Endothelial cell of hepatic sinusoid (primary cell): ENCODE measurements around the gene MTHFSD.
"Not testable (repeated sequence)": the region's sequence is repeated elsewhere in the genome, so short reads cannot be mapped to it uniquely, and the experiment has no call there.

Experiments used
- in situ Hi-C: cut with HindIII; loops from 2 replicates; pipeline ENCODE4 v1.10.0; 2017; ENCODE audit warnings: low sequenced_read_pairs

MTHFSD gene, protein sequence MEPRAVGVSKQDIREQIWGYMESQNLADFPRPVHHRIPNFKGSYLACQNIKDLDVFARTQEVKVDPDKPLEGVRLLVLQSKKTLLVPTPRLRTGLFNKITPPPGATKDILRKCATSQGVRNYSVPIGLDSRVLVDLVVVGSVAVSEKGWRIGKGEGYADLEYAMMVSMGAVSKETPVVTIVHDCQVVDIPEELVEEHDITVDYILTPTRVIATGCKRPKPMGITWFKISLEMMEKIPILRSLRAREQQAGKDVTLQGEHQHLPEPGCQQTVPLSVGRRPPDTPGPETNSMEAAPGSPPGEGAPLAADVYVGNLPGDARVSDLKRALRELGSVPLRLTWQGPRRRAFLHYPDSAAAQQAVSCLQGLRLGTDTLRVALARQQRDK

DNA sequence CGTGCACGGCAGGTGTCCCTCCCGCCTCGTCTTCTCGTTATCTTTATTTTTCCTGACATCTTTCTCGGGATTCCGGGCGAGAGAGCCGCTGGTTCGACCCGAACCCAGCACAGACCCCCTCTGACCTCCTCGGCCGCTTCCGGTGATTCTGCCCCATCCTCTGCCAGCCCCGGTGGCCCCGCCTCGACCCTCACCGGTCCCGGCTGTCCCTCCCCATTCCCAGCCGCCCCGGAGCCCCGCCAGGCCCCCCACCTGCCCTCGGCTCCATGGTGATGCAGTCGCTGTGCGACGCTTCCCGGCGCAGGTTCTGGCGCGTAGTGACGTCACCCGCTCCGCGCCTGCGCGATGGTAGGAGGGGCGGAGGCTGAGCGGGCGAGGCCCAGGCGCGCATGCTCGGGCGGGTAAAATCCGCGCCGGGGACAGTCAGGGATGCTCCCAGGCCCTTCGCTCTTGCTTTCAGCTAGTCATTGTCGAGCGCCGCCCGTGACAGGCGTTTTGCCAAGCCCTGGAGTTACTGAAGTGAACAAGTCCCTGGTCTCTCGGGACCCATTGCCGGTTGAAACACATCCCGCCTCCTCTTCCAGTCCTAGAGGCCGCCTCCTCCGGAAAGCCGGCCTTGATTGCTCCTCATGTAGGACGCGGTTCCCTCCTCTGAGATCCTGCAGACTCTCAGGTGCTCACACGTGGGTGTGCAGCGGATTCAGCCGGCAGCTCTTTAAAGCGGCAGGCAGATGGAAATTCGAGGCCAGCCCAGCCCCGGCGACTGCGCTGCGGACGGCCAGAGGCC, at the start of gene MTHFSD:
Gene MTHFSD, minus strand, starts transcription at position 319 of the 787 bp plus-strand sequence. Its CDS starts 51 bp downstream, at position 268.
- in situ Hi-C loops: loop anchor here (25.0 kb wide), 1 partner anchor 707 kb away; no protein-coding TSS in a partner anchor

DNA sequence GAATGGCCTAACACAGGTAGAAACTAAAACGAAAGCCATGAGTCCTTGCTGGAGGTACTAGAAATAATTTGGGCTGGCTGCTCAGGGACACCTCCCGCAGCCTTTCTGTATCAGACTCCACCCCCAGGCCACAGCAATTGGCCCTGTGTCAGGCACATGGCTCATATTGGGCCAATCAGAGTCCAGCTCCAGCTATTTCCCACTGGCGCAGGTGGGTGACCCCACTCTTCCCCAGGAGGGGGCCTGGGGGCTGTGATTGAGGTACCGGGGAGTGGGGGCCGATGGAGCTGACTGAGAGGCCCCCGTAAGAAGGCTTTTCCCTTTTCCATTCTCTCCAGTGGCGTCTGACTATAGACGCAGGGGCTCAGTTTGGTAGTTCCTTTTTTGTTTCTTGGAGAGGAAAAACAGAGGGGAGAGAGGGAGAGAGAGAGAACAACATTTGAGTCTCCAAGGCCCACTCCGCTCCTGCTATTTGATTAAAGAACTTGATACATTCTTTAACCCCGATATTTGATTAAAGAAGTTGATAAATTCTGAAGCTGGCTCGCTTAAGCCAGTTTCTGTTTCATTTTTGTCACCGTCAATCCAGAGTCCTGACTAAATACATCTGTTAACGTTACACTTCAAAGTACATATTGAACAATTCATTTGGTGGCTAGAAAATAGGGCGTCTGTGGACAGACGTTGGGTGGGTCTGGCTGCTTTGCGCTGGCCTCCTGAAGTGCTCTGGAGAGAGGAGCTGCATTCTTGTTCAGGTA, 49.6 kb upstream of the MTHFSD start:
- in situ Hi-C loops: no loop called here

DNA sequence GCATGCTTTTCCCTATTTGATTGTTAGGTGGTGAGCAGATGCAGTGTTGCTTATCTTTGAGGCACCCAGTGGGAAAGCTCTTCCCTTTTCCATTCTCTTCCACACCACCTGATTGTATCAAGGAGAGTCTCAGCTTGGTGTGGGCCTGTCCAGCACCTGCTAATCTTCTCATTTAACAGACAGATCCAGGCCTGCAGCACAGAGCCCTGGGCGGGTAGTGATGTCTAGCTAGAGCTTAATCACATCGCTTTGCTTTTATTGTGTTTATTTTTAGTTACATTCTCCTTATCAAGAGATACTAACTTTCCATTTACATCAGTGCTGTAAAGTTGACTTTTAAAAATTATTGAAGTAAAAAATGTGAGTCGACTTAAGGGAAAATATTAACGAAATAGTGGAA, 47.5 kb upstream of the MTHFSD start:
- in situ Hi-C loops: no loop called here

DNA sequence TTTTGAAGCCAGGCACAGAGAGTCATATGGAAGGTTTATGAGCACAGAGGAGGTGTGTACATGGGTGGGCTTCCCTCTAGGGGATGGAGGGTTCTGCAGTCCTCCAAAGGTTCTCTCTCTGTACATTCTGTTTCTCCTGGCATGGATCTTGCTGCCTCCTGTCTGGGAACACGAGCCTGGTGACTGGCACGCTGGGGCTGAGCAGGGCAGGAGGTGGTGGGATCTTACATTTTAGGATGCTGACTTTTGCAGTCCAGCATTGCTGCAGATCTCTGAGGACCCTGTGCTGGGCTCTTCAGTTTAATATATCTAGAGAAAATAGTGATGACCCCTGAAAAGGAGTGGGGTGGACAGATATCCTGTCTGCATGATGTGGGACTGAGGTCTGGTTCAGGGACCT, 46.3 kb upstream of the MTHFSD start:
- in situ Hi-C loops: no loop called here

DNA sequence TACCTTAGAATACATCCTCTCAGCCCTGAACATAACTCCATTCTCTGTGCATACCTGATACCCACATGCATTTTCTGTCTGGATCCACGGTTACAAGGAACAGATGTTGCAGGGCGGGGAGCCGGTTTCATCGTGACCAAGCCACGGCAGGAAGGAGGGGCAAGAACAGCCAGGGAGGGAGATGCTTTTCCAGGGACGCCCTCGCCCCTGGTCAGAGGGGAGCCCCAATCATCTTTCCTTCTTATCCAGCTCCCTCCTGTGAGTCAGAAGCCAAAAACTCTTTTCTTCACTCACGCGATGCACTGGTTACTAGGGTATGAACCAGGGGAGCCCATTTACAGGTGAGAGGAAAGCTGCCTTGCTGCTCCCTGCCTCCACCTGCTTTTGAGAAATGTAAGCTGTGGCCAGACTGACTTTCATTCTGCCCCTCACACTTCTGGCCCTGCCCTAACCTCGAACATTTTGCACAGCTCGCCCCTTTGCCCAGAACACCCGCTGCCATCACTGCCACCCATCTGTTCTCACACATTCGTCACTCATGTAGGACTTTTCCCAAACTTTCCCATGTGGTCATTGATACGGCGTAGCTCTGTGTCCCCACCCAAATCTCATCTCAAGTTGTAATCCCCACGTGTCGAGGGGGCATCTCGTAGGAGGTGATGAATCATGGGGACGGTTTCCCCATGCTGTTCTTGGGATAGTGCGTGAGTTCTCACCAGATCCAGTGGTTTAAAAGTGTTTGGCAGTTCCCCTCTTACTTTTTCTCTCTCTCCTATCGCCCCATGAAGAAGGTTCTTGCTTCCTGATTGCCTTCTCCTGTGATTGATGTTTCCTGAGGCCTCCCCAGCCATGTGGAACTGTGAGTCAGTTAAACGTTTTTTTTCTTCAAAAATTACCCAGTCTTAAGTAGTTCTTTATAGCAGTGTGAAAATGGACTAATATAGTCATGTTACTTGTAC, 43.9 kb upstream of the MTHFSD start:
- in situ Hi-C loops: no loop called here

DNA sequence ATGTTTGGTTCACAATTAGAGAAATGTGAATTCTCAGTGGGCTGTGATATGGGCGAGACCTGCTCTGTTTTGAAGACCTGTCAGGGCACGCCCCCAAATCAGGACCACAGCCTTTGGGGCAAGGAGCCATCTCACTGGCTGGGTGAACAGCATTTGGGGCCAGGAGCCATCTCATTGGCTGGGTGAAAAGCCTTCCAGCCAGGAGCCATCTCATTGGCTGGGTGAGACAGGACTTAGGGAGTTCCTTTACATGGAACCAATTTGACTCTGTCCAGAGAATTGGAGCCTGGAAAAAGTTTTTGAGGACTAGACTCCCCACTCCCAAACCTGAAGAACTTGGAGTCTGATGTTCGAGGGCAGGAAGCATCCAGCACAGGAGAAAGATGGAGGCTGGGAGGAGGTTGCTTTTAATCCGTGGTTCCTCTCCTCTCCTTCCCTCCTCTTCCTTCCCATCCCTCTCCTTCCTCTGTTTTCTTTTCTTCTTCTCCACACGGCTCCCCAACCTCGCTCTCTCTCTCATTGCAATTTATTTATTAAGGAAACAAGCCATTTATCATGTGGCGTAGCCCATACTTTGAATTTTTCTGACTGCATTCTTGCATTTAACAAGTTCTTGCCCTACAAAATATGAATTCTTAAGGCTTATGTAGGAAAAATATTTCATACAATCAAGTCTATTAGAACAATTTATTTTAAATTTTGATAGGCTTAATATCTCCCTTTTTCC, 43.0 kb upstream of the MTHFSD start:
- in situ Hi-C loops: no loop called here

DNA sequence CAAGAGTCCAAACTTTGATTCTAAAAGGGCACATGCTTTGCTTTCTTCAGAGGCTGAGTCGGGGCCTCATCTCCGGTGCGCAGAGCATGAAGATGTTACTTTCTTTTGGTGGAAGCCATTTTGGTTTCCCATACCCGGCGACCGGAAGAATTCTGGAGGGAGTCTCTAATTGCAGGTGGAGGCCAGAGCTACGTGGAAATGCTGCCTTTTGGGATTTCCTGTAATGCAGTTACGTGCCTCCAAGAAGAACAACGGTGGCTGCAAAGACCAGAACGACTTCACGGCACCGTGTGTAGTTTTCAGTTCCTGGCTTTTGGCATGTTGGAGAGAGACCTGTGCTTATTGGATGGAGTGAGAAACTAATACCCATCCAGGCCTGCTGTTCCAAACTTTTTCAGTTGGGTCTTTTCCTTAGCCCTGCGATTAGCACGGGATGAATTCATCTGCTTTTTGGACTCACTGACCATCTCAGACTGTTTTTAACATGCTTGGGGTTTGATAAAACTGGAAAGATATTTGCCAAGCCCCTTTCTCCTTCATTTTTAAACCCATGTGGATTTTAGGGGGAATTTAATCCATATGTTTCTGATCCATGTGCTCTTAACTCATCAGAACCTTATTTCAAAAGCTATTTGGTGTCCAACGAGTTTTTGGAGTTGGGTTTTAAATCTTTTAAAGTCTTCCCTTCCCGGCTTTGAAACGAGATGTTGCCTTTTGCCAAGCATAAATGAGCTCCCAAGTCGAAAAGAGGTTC, 42.3 kb upstream of the MTHFSD start:
- in situ Hi-C loops: no loop called here

DNA sequence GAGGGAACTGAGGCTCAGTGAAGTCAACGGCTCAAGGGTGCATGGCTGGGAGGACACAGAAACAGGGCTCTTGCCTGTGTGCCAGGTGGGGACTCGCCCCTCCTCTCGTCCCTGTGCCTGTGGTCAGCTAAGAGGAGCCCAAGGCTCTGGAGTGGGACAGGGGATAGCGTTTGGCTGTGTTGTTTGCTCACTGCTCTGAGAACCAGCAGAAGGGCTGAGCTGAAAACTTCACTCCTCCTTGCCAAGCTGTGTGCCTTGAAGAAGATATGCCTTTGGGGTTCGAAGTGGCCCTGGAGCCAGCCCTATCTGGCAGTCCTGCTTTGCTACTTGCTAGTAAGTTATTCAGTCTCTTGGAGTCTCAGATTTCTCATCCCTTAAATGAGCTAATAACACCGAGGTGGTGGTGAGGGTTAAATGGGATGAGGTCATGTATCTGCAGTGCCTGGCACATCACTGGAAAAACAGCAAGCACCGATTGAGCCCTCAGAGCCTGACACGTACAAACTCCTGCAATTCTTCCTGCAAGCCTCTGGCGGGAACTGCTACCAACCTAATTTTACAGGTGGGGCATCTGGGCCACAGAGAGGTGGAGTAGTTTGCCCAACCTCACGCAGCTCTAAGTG, 41.1 kb upstream of the MTHFSD start:
- in situ Hi-C loops: no loop called here

DNA sequence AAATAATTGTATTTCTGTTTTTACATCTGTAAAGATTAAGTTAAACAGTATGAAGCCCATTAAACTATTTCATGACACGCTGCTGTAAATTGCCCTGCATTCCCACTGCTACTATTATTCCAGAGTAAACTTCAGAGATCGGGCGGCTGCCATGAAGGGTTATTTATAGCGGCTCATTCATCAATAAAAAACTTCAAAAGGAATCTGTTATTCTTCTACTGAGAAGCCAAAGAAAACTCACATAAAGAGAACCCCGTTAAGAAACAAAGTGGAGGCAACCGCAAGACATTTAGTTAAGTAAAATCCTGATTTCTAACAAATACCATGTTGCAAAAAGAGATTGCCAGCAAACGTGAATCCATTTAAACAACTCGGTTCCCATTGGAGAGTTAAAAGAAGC, 39.7 kb upstream of the MTHFSD start:
- in situ Hi-C loops: no loop called here

DNA sequence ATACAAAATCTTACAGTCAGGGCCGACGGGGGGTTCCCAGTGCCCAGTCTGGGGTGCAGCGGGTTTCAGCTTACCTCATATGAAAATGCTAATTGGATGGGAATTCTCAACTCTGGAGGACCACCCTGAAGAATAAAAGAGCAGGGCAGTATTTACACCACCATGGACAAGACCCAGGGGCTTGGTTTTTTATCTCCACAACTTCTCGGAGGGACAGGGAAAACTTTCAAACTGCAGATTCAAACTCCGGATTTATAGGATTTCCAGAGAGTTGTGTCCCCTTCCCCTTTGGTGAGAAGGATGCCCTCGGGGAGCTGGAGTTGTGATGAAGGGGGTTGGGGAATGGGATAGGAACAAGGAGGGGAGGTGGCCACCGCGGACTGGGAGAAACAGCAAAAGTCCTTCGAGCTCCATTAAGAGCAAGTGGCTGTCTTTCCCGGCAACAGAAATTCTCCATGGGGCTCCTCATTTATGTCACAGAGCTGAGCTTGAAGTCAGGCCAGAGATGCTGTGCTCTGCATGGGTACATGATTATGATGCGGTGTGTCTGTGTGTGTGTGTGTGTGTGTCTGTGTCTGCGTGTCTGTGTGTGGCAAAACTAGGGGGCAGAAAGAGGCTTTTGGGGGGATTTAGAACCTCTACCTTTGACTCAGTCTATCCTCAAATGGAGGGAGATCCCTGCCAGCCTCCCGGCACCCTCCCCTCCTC, 39.0 kb upstream of the MTHFSD start:
- in situ Hi-C loops: no loop called here

DNA sequence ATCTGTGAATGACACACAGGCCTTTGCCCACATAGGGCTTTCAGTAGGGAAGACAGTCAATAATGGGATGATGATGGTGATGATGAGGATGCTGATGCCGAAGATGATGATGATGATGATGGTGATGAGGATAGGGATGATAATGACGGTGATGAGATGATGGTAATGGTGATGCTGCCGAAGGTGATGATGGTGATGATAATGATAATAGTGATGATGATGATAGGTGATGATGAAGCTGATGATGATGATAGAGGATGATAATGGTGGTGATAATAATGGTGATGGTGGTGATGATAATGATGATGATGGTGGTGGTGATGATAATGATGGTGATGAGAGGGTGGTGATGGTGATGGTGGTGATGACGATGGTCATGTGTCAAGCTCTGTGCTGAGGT, 36.2 kb upstream of the MTHFSD start:
- in situ Hi-C loops: no loop called here

DNA sequence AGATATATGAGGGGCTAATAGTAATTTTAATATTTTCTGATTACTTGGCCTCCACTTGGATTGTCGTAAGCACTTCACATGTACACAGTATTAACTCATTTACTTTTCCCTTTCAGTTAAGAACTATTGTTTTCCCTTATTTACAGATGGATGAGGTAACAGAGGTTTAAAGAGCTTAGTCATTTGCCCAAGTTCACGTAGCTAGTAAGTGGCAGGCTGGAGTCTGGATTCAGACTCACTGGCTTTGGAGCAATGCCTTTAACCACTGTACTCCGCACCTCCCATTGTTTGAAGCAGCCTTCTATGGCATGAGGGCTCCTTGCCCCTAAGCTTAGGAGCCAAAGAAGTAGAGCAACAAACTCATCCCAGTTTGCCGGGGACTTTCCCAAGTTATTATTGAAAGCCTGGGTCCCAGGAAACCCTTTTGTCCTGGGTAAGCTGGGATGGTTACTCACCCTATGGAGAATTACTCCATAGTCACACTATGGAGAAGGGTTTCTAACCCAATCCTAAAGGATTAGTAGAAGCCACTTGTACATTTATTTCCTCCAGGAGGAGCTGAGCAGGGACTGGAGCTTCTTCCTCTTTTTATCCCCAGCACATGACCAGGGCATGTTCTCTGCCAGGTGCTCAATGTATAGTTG, 35.6 kb upstream of the MTHFSD start:
- in situ Hi-C loops: no loop called here

DNA sequence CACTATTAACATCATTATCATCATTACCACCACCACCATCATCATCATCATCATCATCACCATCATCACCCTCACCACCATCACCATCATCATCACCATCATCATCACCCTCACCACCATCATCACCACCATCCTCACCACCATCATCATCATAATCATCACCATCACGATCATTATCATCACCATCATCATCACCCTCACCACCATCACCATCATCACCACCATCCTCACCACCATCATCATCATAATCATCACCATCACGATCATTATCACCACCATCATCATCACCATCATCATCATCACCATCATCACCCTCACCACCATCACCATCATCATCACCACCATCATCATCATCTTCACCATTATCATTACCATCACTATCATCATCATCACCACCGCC, 32.9 kb upstream of the MTHFSD start:
- in situ Hi-C loops: not testable (repeated sequence)

DNA sequence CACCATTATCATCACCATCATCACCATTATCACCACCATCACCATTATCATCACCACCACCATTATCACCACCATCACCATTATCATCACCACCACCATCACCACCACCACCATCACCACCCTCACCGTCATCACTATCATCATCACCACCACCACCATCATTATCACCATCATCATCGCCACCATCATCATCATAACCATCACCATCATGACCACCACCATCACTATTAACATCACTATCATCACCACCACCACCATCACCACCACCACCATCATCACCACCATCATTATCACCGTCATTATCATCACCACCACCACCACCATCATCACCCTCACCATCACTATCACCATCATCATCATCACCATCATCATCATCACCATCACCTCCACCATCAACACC, 32.5 kb upstream of the MTHFSD start:
- in situ Hi-C loops: no loop called here

DNA sequence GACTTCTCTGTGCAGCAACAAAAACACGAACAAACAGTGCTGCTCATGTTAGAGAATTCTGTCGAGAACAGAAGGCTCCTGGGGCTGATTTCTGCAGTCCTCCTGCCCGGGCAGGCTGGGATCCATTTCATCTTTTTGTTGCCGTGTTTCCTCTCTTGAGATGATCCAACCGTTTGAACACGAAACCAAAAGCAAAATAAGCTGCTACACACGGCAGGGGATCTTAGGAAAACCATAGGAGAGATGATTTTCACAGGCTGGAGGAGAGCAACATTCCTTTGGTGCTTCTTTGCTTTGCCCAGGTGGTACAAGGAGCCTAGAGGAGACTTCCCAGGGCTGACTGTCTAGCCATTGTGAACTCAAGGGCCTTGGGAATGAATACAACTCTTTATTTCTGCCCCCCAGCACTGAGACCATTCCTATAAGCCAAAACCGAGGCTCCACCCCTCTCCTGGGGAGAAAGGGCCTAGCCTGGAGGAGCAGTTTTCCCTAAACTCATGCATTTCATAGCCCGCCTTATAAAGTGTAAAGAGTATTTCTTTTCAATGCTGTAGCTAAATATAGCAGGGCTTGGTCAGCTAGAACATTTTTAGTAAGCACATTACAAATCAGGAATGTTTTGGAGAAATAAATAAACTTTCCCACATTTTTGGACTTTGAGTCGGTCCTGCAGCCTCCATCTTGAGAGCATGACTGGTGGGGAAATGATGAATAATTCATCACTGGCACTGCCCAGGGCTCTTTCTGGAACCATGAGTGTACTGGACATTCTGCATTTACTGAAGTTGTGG, 31.0 kb upstream of the MTHFSD start:
- in situ Hi-C loops: no loop called here
